ENCODE measurements around the gene ANKRD30B. TPM values are rescaled to one million over a fixed set of nuclear protein-coding genes. Genes with fewer than 3 reads are reported as not detected.

ANKRD30B gene
- polyA plus RNA-seq, 1 of the 3 experiments (the other 2 are of a cell fraction), result not detected

- Histone ChIP-seq H2AFZ (ENCODE audit: low read depth) (no peak overlapping the region), H3K79me2 (ENCODE audit: insufficient read depth) (no peaks in the 10 kb centered on the region), H3K4me3 (ENCODE audit: low read depth in 2 of 2, low read length in 1 of 2) (no peak overlapping the region), H3K4me1 (ENCODE audit: control insufficient read depth in 1 of 2, insufficient read depth in 2 of 2, low read depth in 1 of 2, low read length in 1 of 2) (no peaks in the 10 kb centered on the region), H3K4me2 (no peak overlapping the region), H3K36me3 (replicated peaks in 1 of 2; ENCODE audit: control insufficient read depth in 1 of 2, insufficient read depth in 2 of 2, low read length in 1 of 2) (no peaks in the 10 kb centered on the region), H3K9ac (no peak overlapping the region), H3K9me3 (no peaks in the 10 kb centered on the region), H3K9me2 (no peaks in the 10 kb centered on the region), H3F3A (replicated peaks; ENCODE audit: insufficient read depth) (no peaks in the 10 kb centered on the region), H3K27ac (ENCODE audit: low read depth in 2 of 2, low read length in 1 of 2) (no peak overlapping the region), H4K20me1 (ENCODE audit: insufficient read depth) (no peaks in the 10 kb centered on the region), H3K27me3 (ENCODE audit: insufficient read depth) (no peaks in the 10 kb centered on the region)
- no peak for TF ChIP-seq CHD2 (IDR thresholded peaks at IDR 0.05; ENCODE audit: low read length, partially characterized antibody)
- no peak for TF ChIP-seq JUND (IDR thresholded peaks at IDR 0.05)
- no peak for TF ChIP-seq FOXM1 (IDR thresholded peaks at IDR 0.05; ENCODE audit: low read depth)
- TF ChIP-seq USF2 (IDR thresholded peaks at IDR 0.05; ENCODE audit: borderline replicate concordance, low read depth, low read length), result no peak
- ChIA-PET POLR2A (no interaction called here), CTCF (no interaction called here)
- 2% methylated on average over 2 of the region's 2 CpGs for WGBS (ENCODE audit: low lambda C conversion rate)
- no peak for DNase-seq
Observed at GRCh38 chr18:14776801-14777200, 28.8 kb downstream of the ANKRD30B start.

GRCh38 chr18:14781671-14782070 is 33.7 kb downstream of the ANKRD30B start:
- Histone ChIP-seq H3K4me3 (ENCODE audit: low read depth in 2 of 2, low read length in 1 of 2) (no peak overlapping the region), H2AFZ (ENCODE audit: low read depth) (no peak overlapping the region), H3K9ac (no peak overlapping the region), H3K4me2 (no peak overlapping the region), H4K20me1 (ENCODE audit: insufficient read depth) (no peaks in the 10 kb centered on the region), H3K79me2 (ENCODE audit: insufficient read depth) (no peaks in the 10 kb centered on the region), H3K9me2 (no peaks in the 10 kb centered on the region), H3K27me3 (ENCODE audit: insufficient read depth) (no peaks in the 10 kb centered on the region), H3K4me1 (ENCODE audit: control insufficient read depth in 1 of 2, insufficient read depth in 2 of 2, low read depth in 1 of 2, low read length in 1 of 2) (no peaks in the 10 kb centered on the region), H3K36me3 (replicated peaks in 1 of 2; ENCODE audit: control insufficient read depth in 1 of 2, insufficient read depth in 2 of 2, low read length in 1 of 2) (no peaks in the 10 kb centered on the region), H3K27ac (ENCODE audit: low read depth in 2 of 2, low read length in 1 of 2) (no peak overlapping the region), H3F3A (replicated peaks; ENCODE audit: insufficient read depth) (peaks cover 4% of the 10 kb centered on the region), H3K9me3 (no peaks in the 10 kb centered on the region)
- no peak for DNase-seq
- ChIA-PET CTCF (no interaction called here), POLR2A (no interaction called here)
- TF ChIP-seq CTCF (IDR thresholded peaks at IDR 0.05), result no peak
- TF ChIP-seq RFX5 (IDR thresholded peaks at IDR 0.05; ENCODE audit: low read length), result no peak
- TF ChIP-seq TAF1 (IDR thresholded peaks at IDR 0.05; ENCODE audit: borderline replicate concordance, low read depth, low read length), result no peak
- TF ChIP-seq USF2 (IDR thresholded peaks at IDR 0.05; ENCODE audit: borderline replicate concordance, low read depth, low read length), result no peak
- TF ChIP-seq MAX (IDR thresholded peaks at IDR 0.05; ENCODE audit: low read depth), result no peak
- no peak for TF ChIP-seq YY1 (IDR thresholded peaks at IDR 0.05; ENCODE audit: low read depth)
- no peak for TF ChIP-seq TEAD4 (IDR thresholded peaks at IDR 0.05; ENCODE audit: borderline replicate concordance, insufficient read depth)
- TF ChIP-seq NRF1 (IDR thresholded peaks at IDR 0.05; ENCODE audit: low read depth, low read length), result no peak
- TF ChIP-seq FOXJ3 (CRISPR knock-in tag; IDR thresholded peaks at IDR 0.05), result no peak
- 5% methylated on average over 3 of the region's 3 CpGs for WGBS (ENCODE audit: low lambda C conversion rate)
